ENCODE results near the gene TUBGCP3.

Gene TUBGCP3

GRCh38 chr13:112444416-112445399 lies 143.2 kb downstream of the TUBGCP3 start:
- DNase-seq (ENCODE audit: low read depth in 3 of 3, low spot score in 1 of 3), result no peak

- DNase-seq (ENCODE audit: low read depth in 3 of 3, low spot score in 1 of 3), result peak in 1 of 3 donors; percentile 18
These were observed 144.0 kb downstream of the TUBGCP3 start for GRCh38 chr13:112443995-112444311.

- no peak for DNase-seq (ENCODE audit: low read depth in 3 of 3, low spot score in 1 of 3)
These were observed 144.6 kb downstream of the TUBGCP3 start for GRCh38 chr13:112443191-112443994.

DNA sequence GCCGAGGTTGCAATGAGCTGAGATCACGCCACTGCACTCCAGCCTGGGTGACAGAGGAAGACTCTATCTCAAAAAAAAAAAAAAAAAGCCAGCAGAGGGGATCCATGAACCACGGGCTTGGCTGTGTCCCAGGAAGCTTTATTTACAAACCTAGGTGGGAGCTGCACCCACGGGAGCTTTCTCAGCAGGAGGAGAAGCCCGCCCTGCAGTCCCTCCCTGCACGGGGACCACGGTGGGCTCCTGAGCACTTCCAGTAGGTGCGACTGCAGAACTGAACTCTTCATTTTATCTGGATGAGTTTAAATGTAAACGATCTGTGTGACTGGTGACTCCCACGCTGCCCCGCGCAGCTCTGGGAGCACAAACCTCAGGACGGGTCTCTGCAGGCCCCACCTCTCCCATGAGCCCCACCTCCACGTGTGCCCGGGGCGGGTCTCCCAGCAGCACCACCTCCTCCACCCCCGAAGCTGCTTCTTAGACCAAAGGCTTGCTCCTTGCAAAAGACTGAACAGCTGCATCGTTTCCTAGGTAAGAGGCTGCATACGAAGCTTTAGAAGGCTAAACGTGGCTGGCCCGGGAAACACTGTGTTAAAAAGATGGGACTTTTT lies 145.4 kb downstream of the TUBGCP3 start:
- no peak for DNase-seq (ENCODE audit: low read depth in 3 of 3, low spot score in 1 of 3)

- DNase-seq (ENCODE audit: low read depth in 3 of 3, low spot score in 1 of 3), result no peak
These were observed 146.1 kb downstream of the TUBGCP3 start for GRCh38 chr13:112441779-112442310.

DNA sequence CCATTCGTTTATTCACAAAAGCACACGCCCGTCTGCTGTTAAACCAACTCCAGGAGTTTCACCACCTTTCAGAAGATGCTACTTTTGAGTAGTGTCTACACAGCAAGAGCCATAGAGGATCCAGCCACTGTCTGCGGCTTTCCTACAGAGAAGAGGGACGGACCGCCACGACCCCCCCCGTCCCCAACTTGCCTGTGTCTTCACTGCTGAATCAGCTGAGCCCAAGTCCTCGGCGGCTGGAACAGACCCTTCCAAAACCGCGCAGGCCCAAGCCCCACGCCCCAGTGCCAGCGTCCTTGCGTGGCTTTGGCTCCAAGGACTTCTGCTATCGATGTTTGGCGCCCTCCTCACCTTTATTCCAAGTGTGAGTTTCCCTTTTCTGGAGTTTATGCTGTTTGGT lies 146.7 kb downstream of the TUBGCP3 start:
- no peak for DNase-seq (ENCODE audit: low read depth in 3 of 3, low spot score in 1 of 3)

DNA sequence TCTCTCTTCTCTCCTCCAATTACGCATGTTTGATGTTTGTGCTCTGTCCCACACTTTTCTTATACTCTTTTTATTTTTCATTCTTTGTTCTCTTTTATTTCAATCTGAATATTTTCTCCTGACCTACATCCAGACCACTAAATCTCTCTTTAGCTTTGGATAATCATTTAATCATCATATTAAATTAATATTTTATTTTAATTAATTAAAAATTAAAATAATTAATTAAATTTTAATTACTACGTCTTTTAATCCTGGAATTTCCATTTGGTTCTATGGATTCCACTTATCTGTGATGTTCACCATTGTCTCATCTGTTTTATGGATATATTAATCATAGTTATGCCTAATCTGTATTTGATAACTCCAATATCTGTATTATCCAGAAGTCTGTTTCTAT lies 149.4 kb downstream of the TUBGCP3 start:
- DNase-seq (ENCODE audit: low read depth in 3 of 3, low spot score in 1 of 3), result no peak

DNA sequence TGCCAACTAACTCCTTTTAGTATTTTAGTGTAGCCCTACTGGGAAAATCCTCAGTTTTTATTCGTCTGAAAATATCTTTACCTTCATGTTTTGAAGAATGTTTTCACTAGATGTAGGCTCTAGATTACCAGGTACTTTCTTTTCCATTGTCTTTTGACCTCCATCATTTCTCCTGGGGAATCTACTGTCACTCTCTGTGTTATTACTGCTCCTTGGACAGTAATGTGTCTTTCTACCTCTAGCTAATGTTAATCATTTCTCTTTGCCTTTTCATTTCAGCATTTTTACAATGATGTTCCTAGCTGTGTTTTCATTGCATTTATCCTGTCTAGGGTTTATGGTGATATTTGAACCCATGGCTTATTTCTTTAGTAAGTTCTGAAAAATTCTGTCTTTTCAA lies 149.9 kb downstream of the TUBGCP3 start:
- no peak for DNase-seq (ENCODE audit: low read depth in 3 of 3, low spot score in 1 of 3)

DNA sequence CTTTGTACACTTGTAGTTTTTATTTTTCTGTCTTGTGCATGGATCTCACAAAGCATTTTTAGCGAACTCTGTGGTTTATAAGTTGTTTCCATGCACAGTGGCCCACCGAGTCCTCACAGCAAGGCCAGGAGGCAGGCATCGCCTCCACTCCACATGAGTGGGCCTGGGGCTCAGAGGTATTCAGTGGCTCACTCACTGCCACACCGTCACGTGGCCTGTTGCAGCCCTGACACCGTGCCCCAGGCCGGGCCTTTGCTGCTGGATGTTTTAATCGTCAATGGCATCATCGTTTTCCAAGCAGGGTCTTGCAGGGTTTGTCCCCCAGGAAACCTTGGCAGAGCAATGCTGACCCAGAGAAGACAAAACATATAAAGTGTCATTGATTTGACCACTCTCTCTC lies 152.0 kb downstream of the TUBGCP3 start:
- DNase-seq (ENCODE audit: low read depth in 3 of 3, low spot score in 1 of 3), result no peak
